GM23338 (cell line): ENCODE results near the gene GPC5.

ENCODE experiments used
- CREB1 ChIP-seq: fragments of 250-450 bp; sonication (Bioruptor Pico); IDR thresholded peaks from 2 replicates; pipeline ENCODE4 v1.5.0; 2020; ENCODE audit warnings: low read depth, mild to moderate bottlenecking, moderate library complexity
- CTCF ChIP-seq, 2 experiments: fragments of 200-600 bp in 1 of 2; sonication (generic) in 1 of 2; conservative IDR thresholded peaks; 2 replicates each; pipeline versions ENCODE4 v1.5.1 to v1.6.1; 2016 to 2017; ENCODE audit warnings: antibody characterized with exemption in 2 of 2, low read depth in 2 of 2, mild to moderate bottlenecking in 2 of 2, moderate library complexity in 1 of 2
- EZH2 ChIP-seq: fragments of 200-600 bp; sonication (generic); IDR thresholded peaks from one replicate; pipeline ENCODE4 v1.8.0; 2017; ENCODE audit warnings: antibody characterized with exemption, mild to moderate bottlenecking, low read depth; ENCODE audit not compliant: unreplicated experiment
- EZH2phosphoT487 ChIP-seq: fragments of 200-600 bp; sonication (generic); IDR thresholded peaks from one replicate; pipeline ENCODE4 v1.8.1; 2018; ENCODE audit warnings: antibody characterized with exemption; ENCODE audit not compliant: unreplicated experiment
- JUNB ChIP-seq: IDR thresholded peaks from one replicate; pipeline ENCODE4 v1.6.1; 2016; ENCODE audit warnings: antibody characterized with exemption; ENCODE audit not compliant: unreplicated experiment
- NANOG ChIP-seq: IDR thresholded peaks from 2 replicates; pipeline ENCODE4 v1.6.1; 2016; ENCODE audit warnings: antibody characterized with exemption, borderline replicate concordance
- POLR2AphosphoS5 ChIP-seq: IDR thresholded peaks from 2 replicates; pipeline ENCODE4 v1.6.1; 2016; ENCODE audit warnings: antibody characterized with exemption, low read depth
- ZNF331 ChIP-seq: fragments of 250-450 bp; sonication (Bioruptor Pico); IDR thresholded peaks from 2 replicates; pipeline ENCODE4 v1.5.0; 2020; ENCODE audit warnings: low read depth, mild to moderate bottlenecking, moderate library complexity
- TF ChIP-seq, protein P1 (sequence below): IDR thresholded peaks from one replicate; pipeline ENCODE4 v1.6.1; 2018; ENCODE audit warnings: antibody characterized with exemption; ENCODE audit not compliant: unreplicated experiment

DNA sequence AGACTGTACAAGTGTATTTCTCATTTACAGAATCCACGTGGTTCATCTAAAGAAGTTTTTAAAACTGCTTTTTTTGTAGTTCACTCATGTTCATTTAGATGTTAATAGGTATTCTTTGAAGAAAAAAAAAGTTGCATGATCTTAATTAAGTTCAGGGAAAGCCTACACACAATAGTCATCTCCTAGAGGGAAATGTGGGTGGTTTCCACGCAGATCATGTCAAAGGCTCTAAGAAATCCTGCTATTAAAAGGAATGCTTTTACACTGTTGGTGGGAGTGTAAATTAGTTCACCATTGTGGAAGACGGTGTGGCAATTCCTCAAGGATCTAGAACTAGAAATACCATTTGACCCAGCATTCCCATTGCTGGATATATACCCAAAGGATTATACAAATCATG lies 312.3 kb downstream of the GPC5 start:
- TF ChIP-seq CTCF (conservative IDR thresholded peaks at IDR 0.05; ENCODE audit: low read depth in 2 of 2) (no peak), POLR2AphosphoS5 (no peak), EZH2 (no peak), EZH2phosphoT487 (no peak), CREB1 (CRISPR knock-in tag) (no peak), JUNB (no peak), ZNF331 (CRISPR knock-in tag) (no peak), NANOG (no peak)
- TF ChIP-seq, protein P1, sequence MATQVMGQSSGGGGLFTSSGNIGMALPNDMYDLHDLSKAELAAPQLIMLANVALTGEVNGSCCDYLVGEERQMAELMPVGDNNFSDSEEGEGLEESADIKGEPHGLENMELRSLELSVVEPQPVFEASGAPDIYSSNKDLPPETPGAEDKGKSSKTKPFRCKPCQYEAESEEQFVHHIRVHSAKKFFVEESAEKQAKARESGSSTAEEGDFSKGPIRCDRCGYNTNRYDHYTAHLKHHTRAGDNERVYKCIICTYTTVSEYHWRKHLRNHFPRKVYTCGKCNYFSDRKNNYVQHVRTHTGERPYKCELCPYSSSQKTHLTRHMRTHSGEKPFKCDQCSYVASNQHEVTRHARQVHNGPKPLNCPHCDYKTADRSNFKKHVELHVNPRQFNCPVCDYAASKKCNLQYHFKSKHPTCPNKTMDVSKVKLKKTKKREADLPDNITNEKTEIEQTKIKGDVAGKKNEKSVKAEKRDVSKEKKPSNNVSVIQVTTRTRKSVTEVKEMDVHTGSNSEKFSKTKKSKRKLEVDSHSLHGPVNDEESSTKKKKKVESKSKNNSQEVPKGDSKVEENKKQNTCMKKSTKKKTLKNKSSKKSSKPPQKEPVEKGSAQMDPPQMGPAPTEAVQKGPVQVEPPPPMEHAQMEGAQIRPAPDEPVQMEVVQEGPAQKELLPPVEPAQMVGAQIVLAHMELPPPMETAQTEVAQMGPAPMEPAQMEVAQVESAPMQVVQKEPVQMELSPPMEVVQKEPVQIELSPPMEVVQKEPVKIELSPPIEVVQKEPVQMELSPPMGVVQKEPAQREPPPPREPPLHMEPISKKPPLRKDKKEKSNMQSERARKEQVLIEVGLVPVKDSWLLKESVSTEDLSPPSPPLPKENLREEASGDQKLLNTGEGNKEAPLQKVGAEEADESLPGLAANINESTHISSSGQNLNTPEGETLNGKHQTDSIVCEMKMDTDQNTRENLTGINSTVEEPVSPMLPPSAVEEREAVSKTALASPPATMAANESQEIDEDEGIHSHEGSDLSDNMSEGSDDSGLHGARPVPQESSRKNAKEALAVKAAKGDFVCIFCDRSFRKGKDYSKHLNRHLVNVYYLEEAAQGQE = no peak
